HG03103 (cell line): Measurements from ENCODE around the gene DFFB.

ENCODE experiments used
- ATAC-seq: cut with Tn5 transposase; IDR thresholded peaks from one replicate; pipeline ENCODE4 v1.9.1; 2021; ENCODE audit warnings: low read depth; ENCODE audit not compliant: unreplicated experiment

DFFB gene

GRCh38 chr1:3894626-3895278 lies 37.5 kb downstream of the DFFB start:
- no peak for ATAC-seq

GRCh38 chr1:3895279-3895950 lies 38.1 kb downstream of the DFFB start:
- no peak for ATAC-seq

GRCh38 chr1:3895951-3896325 lies 38.7 kb downstream of the DFFB start:
- no peak for ATAC-seq

- no peak for ATAC-seq
These were observed 39.2 kb downstream of the DFFB start for GRCh38 chr1:3896396-3897000.

- no peak for ATAC-seq
These were observed 41.1 kb downstream of the DFFB start for GRCh38 chr1:3898475-3898735.

- no peak for ATAC-seq
These were observed 41.9 kb downstream of the DFFB start for GRCh38 chr1:3898994-3899753.

- peak; percentile 2 for ATAC-seq
These were observed 42.5 kb downstream of the DFFB start for GRCh38 chr1:3899754-3900149.

- peak; percentile 52 for ATAC-seq
These were observed 43.1 kb downstream of the DFFB start, which contains the start of gene C1orf174 for GRCh38 chr1:3900150-3900968. Gene C1orf174 (minus strand): TSS chr1:3900272. CDS start chr1:3900186, 86 bp downstream.

- peak; percentile 47 for ATAC-seq
These were observed 43.8 kb downstream of the DFFB start for GRCh38 chr1:3900969-3901529.

GRCh38 chr1:3902111-3902511 lies 44.8 kb downstream of the DFFB start:
- ATAC-seq: no peak

GRCh38 chr1:3902571-3903091 lies 45.4 kb downstream of the DFFB start:
- ATAC-seq: no peak

GRCh38 chr1:3903141-3904005 lies 46.1 kb downstream of the DFFB start:
- ATAC-seq: no peak

GRCh38 chr1:3904006-3904842 lies 46.9 kb downstream of the DFFB start:
- no peak for ATAC-seq

GRCh38 chr1:3904843-3905185 lies 47.5 kb downstream of the DFFB start:
- ATAC-seq: no peak

- ATAC-seq: no peak
These were observed 48.1 kb downstream of the DFFB start for GRCh38 chr1:3905266-3905952.

- ATAC-seq: no peak
These were observed 48.8 kb downstream of the DFFB start for GRCh38 chr1:3905953-3906671.

- no peak for ATAC-seq
These were observed 49.4 kb downstream of the DFFB start for GRCh38 chr1:3906672-3907020.
